HG02885 (cell line): Measurements from ENCODE around the gene TOR3A.
"Not testable (repeated sequence)": the region's sequence is repeated elsewhere in the genome, so short reads cannot be mapped to it uniquely, and the experiment has no call there.

Experiments
- ATAC-seq: cut with Tn5 transposase; IDR thresholded peaks from one replicate; pipeline ENCODE4 v1.9.1; 2021; ENCODE audit warnings: mild to moderate bottlenecking; ENCODE audit not compliant: unreplicated experiment, poor library complexity

The TOR3A gene

DNA sequence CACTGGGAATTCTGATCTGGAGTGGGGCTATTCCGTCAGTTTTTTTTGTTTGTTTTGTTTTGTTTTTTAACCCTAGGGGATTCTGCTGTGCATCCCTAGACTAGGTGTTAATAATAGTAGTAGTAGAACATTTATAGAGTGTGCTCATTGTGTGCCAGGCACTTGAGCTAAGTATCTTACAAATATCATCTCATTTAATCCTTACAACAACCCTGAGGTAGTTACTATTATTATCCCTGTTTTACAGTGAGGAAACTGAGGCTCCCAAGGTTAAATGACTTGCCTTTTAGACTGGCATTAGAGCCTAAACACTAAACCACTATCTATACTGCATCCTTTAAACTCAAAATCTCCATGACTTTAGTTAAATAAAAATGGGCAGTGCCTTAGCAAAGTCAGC is 22.1 kb downstream of the TOR3A start:
- no peak for ATAC-seq

DNA sequence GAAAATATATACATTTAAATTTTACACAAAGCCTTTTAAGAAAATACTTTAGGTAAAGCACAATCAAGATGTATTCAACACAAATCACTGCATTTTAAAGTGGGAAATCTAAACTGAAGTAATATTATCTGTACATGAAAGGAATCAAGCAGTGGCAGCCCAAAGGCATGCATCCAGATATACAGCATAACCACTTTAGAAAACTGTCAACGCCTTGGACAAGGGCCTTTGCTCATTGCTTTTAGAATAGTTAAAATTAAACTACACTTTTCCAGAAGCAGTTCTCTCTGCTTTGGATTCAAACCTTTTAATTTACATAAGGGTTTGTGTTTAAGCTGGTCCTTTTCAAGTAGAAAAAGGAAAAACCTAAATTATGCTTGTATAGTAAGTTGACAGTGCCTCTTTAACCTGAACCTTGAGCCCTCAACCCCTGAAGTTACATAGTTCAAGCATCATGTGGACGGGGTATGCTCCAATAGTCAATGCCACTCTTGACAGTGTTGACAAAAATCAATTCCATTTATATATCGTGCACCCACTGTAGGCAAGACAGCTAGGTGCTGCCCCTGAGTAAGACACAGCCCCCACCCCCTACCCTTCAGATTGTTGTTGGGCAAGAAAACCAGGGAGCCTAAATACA is 22.9 kb downstream of the TOR3A start:
- no peak for ATAC-seq

DNA sequence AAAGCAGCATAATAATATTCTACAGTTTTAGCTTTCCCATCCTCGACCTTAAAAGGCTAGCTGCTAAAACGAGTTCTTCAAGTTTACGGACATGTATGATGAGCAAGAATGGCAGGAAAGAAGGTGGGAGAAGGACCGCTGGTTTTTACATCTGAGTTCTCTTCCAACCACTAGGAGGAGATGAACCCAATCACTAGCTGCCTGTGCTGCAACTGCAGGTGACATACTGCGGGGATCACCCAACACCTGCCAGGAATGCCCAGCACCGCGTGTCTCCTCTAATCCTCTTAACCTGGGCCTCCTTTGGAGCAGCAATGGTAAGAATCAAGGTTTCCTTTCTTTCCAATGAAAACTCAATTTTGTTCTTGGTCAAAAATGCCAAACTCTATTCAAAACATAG is 23.5 kb downstream of the TOR3A start:
- ATAC-seq: no peak

DNA sequence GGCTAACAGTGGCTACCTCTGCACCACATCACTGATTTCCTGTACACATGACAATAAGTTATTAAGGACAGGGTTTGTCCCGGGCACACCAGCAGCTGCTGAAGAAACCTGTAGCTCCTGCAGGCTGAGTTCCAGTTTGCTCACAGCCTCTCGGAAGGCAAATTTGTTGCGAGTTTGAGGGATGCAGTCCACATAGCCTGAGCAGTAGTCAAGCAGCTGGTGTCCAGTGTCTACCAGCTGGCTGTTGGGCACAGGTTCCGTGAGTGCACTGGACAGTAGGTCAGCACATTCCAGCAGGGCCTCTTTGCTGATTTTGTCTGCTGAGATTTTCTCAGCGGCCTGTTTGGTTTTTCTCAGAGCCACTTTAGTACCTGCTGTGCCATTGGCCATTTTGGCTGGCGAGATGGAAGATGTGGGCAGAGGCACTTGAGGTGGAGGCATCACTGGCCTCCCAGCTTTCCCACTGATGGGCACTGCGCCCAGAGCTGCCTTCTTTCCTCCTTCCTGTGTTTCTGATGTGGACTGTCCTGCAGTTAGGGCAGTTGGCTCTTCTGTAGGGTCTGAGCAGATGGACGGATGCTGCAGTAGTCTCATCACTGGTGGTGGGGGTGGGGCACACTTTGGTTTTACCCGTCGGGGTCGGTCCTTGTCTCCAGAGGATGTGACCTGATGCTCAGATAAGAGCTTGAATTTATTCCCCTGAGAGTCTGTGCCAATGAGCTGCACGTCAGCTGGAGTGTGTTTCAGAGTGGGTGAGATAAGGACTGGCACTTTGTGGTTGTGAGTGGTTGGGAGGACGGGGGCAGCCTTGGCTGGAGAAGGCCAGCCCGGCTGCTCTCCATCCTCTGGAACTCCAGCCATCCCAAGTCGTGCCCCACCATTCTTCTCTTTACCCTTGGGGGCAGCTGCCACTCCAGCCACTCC is 26.1 kb downstream of the TOR3A start:
- no peak for ATAC-seq

DNA sequence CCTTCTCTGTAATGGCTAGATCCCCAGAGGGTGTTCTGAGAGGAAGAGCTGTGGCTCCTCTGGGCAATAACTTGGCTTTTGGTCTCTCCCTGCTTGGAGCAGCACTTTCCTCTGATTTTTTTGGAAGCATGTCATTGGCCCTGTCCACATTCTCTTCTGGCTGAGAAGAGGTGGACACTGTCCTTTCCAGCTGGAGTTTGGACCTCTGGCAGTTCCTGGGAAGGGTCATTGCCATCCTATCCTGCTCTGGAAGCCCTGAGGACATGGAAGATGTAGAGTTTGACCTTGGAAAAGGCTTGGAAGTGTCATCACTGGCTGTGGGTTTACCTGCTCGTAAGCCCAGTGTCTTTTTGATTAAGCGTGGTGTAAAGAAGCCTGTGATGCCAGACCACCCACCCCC is 26.8 kb downstream of the TOR3A start:
- no peak for ATAC-seq

DNA sequence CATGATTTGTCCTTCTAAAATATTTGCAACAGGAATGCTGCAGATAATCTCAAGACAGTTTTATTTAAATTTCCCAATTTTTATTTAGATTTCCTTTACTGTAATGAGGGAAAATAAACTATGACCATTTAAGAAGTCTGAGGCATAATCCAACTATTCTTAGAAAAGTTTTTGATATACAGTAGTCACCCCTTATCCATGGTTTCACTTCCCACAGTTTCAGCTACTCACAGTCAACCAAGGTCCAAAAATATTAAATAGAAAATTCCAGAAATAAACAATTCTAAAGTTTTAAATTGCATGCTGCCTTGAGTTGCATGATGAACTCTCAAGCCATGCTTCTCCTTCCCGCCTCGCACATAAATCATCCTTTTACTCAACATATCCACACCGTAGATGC is 33.3 kb downstream of the TOR3A start:
- ATAC-seq: no peak

DNA sequence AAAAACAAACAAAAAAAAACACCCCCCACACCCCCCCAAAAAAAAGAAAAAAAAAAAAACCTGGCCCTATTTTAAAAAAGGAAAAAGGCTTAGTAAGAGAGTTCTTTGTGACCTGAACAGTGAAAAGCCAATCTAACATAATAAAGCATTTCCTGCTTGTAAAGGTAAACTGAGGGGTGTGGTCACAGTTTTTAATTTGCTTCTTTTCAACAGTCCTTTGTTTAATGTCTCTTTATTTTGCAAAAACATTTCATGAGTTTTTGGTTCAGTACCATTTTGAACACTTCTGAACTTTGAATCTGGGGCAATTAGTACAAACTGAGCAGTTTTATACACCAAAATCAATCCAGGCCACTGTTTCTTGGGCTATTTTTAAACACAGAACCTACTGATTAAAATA is 37.6 kb downstream of the TOR3A start:
- no peak for ATAC-seq

DNA sequence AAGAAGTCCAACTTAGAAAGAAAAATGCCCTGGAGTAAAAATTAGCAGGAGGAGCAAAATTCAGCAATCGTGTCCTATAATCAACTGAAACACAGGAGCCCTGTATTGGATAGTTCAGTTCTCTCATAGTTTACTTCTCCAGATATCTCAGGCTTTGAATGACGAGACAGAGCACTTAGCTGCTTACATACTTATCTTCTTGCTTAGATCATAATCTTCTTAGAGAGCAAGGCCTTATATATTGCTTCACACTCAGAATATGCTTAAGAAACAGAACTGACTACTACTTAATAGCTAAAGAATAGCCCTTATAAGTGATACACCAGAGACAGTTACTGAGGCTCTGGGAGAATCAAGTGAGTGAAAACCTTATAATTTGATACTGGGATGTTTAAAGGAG is 38.9 kb downstream of the TOR3A start:
- ATAC-seq: no peak

DNA sequence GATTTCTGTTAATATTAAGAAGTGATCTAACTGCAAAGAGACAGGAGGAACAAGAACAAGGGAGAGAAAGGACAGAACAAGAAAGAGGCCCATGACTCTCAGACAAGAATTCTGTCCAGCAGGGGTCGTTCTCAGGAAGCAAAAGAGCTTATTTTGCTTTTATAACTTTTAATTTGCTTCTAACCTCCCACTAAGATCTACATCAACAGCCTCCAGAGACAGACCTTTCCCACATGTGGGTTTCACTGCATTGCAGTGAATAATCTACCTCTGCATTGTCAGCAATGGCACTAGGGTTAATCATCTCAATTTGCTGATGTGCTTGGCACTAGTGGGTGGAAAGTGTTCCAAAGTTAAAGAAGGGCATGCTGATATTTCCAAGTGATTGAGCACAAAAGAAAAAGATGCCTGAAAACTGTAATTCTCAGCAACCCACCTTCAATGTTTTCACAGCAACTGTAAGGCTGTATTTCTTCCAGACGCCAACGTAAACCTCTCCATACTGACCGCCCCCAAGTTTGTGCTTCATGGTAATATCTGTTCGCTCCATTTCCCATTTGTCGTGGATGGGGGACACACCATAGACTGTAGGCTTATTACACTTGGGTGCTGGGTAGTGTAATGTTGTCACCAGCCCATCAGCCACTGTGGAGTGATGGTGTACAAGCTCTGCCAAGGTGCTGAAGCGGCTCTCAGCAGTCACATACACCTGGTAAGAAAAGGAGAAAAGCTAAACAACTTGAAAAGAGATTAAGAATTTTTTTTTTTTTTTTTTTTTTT is 39.5 kb downstream of the TOR3A start:
- no peak for ATAC-seq

DNA sequence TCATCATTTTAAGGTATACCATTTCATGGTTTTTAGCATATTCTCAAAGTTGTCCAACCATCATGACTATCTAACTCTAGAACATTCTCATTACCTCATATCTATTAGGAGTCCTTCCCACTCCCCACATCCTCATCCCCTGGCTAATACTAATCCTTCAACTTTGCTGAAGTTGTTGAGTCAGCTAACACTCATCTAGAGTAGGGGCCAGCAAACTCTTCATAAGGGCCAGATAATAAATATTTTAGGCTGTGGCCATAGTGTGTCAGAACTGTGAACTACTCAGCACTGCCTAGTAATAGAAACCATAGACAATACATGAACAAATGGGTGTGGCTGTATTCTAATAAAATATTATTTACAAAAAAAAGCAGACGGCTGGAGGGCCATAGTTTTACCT is 43.0 kb downstream of the TOR3A start:
- no peak for ATAC-seq

DNA sequence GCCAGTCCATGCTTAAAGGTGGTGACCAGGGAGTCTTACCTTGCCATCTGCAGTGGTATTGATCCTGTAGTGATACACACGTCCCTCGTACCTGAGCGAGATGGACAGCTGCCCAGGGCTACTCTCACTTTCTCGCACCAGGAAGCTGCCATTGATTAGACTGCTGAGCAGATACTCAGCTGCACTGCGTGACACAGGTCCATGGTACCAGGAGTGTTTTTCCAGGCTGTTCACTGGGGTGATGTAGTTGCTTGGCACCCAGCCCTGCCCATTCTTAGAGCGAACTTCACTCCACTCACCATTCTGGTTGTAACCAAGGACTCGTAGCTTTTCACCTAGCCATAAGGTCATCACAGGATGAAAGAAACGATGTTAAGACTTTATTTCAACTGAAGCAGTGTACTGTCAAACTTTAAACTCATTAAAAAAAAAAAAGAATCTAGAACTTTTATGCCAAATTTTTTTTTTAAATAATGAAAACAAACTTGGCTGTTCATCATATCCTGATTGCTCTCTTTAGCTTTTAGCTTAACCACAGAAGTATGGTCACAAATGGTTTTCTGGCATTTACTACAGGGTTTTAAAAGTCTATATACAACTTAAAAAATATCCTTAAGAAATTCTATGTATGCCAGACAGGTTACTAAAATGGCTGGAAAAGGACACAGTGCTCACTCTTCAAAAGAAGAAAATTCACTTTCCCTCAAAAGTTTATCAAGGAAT is 44.6 kb downstream of the TOR3A start:
- ATAC-seq: no peak

DNA sequence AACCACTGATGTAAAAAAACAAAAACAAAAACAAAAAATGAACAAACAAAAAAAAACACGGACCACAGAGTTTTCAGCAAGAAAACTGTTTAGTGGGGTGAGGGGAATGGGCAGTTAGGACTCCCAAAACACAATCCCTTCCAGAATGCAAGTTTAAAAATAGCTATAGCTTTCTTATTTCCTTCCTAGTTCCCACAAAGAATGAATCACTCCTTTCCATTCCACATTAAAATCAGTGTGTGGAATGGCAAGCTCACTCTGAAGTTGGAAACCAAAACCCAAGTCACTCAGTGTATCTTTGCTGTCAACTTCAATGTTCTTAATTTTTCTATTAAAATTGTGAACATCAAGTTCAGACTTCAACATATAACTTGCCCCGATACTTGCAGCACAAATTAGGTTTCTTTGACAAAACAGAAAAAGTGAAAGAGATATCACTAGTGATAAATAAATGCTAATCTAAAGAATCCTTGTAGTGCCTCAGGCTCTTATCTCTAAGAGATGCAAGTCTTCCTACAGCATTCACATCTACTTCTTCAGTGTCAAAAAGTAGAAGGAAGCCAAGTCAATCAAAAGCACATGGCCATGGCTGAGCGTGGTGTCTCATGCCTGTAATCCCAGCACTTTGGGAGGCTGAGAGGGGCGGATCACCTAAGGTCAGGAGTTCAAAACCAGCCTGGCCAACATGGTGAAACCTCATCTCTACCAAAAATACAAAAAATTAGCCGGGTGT is 45.5 kb downstream of the TOR3A start:
- no peak for ATAC-seq

DNA sequence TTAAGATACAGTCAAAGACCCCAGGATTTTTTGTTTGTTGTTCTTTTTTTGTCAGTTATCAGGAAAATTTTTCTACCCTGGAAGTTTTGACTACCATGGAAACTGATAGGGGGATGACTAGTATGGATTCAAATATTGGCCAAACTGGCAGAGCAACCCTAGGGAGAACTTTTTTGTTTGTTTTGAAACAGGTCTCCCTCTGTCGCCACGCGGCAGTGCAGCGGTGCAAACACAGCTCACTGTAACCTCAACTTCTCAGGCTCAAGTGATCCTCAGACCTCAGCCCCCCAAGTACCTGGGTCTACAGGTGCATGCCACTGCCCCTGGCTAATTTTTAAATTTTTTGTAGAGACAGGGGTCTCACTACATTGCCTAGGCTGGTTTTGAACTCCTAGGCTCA is 46.6 kb downstream of the TOR3A start:
- no peak for ATAC-seq

DNA sequence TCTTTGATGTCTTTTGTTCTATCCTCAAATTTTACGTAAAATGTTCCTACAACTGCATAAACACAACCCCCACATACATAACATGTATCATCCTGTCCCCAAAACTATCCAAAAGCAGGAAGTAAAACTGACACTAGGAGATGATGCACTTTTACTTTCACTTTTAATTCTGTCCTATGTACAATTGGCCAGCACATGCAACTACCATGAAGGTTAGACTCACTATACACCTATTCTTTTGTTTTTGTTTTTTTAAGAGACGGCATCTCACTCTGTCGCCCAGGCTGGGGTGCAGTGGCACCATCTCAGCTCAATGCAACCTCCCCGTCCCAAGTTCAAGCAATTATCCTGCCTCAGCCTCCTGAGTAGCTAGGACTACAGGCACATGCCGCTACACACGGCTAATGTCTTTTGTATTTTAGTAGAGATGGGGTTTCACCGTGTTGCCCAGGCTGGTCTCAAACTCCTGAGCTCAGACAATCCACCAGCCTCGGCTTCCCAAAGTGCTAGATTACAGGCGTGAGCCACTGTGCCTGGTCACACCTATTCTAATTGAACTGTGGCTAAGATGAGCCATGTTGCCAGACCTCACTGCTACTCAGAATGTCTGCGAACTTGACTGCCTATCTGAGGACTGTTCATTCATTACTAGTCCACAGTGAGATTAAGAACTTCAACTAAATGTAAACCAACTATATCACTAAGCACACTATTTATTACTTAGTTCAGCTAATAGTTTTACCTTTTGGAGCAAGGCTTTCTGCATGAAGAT is 48.0 kb downstream of the TOR3A start:
- ATAC-seq: peak; percentile 96

DNA sequence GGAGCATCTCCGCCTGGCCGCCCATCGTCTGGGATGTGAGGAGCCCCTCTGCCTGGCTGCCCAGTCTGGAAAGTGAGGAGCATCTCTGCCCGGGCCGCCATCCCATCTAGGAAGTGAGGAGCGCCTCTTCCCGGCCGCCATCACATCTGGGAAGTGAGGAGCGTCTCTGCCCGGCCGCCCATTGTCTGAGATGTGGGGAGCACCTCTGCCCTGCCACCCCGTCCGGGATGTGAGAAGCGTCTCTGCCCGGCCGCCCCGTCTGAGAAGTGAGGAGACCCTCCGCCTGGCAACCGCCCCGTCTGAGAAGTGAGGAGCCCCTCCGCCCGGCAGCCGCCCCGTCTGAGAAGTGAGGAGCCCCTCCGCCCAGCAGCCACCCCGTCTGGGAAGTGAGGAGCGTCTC is 53.3 kb downstream of the TOR3A start:
- not testable (repeated sequence) for ATAC-seq

DNA sequence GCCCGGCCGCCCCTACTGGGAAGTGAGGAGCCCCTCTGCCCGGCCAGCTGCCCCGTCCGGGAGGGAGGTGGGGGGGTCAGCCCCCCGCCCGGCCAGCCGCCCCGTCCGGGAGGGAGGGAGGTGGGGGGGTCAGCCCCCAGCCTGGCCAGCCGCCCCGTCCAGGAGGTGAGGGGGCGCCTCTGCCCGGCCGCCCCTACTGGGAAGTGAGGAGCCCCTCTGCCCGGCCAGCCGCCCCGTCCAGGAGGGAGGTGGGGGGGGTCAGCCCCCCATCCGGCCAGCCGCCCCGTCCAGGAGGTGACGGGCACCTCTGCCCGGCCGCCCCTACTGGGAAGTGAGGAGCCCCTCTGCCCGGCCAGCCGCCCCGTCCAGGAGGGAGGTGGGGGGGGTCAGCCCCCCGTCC is 53.8 kb downstream of the TOR3A start:
- not testable (repeated sequence) for ATAC-seq

DNA sequence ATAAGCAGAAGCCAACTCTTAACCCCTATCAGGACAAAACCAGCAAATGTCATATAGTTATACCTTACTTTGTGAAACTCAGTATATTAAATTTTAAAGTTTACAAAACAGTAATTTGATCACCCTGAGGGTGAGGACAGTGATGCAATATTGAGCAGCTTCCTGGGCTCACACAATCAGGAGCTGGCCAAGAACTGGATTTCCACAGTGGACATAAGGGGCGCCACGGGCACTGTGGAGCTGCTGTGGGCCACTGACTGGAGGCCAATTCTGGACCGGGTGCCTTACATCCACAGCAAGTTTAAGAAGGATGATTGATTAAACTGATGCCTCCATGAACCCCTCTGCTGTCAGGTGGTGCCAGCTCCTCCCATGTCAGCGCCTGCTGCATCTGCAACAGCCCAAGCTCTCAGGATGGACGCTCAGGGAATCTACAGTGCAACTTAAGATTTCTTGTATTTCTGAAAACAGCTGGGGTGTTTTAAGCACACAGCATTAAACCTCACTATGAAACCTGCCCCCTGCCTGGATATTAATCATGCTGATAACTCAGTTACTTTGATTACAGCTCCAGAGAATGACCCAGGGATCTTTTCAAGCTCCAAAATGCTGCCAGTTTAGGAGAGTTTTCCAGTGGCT is 55.9 kb downstream of the TOR3A start:
- ATAC-seq: no peak

DNA sequence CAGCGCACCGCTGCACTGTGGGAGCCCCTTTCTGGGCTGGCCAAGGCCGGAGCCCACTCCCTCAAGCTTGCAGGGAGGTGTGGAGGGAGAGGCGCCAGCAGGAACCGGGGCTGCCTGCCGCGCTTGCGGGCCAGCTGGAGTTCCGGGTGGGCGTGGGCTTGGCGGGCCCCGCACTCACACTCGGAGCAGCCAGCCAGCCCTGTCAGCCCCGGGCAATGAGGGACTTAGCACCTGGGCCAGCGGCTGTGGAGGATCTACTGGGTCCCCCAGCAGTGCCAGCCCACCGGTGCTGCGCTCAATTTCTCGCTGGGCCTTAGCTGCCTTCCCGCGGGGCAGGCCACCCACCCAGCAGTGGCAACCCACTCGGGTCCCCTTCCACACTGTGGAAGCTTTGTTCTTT is 56.9 kb downstream of the TOR3A start:
- not testable (repeated sequence) for ATAC-seq
